DOHH2 (cell line): ENCODE data around the gene VASH1.

ENCODE experiments used
- H3F3A ChIP-seq: fragments of 200-600 bp; sonication (generic), shearing (Covaris generic); 2 replicates; pipeline ENCODE4 v1.6.0; 2016; ENCODE audit warnings: antibody characterized with exemption, mild to moderate bottlenecking; ENCODE audit not compliant: control insufficient read depth, insufficient read depth
- H3K27ac ChIP-seq: fragments of 200-600 bp; sonication (generic); 2 replicates; pipeline ENCODE4 v1.5.1; 2014; ENCODE audit warnings: low read depth, mild to moderate bottlenecking, low read length, moderate library complexity
- H3K27me3 ChIP-seq: fragments of 200-600 bp; sonication (generic); 2 replicates; pipeline ENCODE4 v1.6.1; 2014; ENCODE audit warnings: mild to moderate bottlenecking, low read length, mixed read lengths; ENCODE audit not compliant: control insufficient read depth
- H3K36me3 ChIP-seq: fragments of 200-600 bp; sonication (generic); 2 replicates; pipeline ENCODE4 v1.6.1; 2014; ENCODE audit warnings: mild to moderate bottlenecking, low read length, moderate library complexity, mixed read lengths; ENCODE audit not compliant: control insufficient read depth
- H3K4me1 ChIP-seq: fragments of 200-600 bp; sonication (generic); 2 replicates; pipeline ENCODE4 v1.6.1; 2014; ENCODE audit warnings: mild to moderate bottlenecking, low read length, mixed read lengths; ENCODE audit not compliant: control insufficient read depth
- H3K4me2 ChIP-seq: fragments of 200-600 bp; sonication (generic); 2 replicates; pipeline ENCODE4 v1.6.0; 2014; ENCODE audit warnings: mild to moderate bottlenecking, low read length, moderate library complexity
- H3K4me3 ChIP-seq: fragments of 200-600 bp; sonication (generic); 2 replicates; pipeline ENCODE4 v1.5.1; 2014; ENCODE audit warnings: mild to moderate bottlenecking, low read length, mixed read lengths
- H3K79me2 ChIP-seq: fragments of 200-600 bp; sonication (generic); 2 replicates; pipeline ENCODE4 v1.6.1; 2014; ENCODE audit warnings: mild to moderate bottlenecking, low read length, mixed read lengths; ENCODE audit not compliant: control insufficient read depth
- H3K9me2 ChIP-seq: fragments of 200-600 bp; sonication (generic); replicated peaks from 2 replicates; pipeline ENCODE4 v1.6.1; 2014; ENCODE audit warnings: mild to moderate bottlenecking, low read length, mixed read lengths; ENCODE audit not compliant: control insufficient read depth
- H3K9me3 ChIP-seq: fragments of 200-600 bp; sonication (generic); 2 replicates; pipeline ENCODE4 v1.6.1; 2014; ENCODE audit warnings: antibody characterized with exemption, low read length, mixed read lengths; ENCODE audit not compliant: control insufficient read depth, insufficient read depth
- H4K20me1 ChIP-seq: fragments of 200-600 bp; sonication (generic); 2 replicates; pipeline ENCODE4 v1.6.0; 2014; ENCODE audit warnings: low read depth, mild to moderate bottlenecking, antibody characterized with exemption, low read length, moderate library complexity; ENCODE audit not compliant: control insufficient read depth, insufficient read depth
- CTCF ChIP-seq: fragments of 200-600 bp; sonication (generic); IDR thresholded peaks from one replicate; pipeline ENCODE4 v1.5.1; 2014; ENCODE audit warnings: antibody characterized with exemption, mild to moderate bottlenecking, low read depth, low read length; ENCODE audit not compliant: poor library complexity, severe bottlenecking
- EZH2phosphoT487 ChIP-seq: fragments of 200-600 bp; sonication (generic); IDR thresholded peaks from 2 replicates; pipeline ENCODE4 v1.6.1; 2017; ENCODE audit warnings: borderline replicate concordance, mild to moderate bottlenecking, antibody characterized with exemption, low read length, moderate library complexity, mixed read lengths

The VASH1 gene

GRCh38 chr14:76727384-76727783 lies 33.9 kb upstream of the VASH1 start:
- H3K4me1 ChIP-seq = no peaks in the 10 kb centered on the region
- H3K4me2 ChIP-seq = no peak overlapping the region
- no peaks in the 10 kb centered on the region for H3K9me3 ChIP-seq
- no peaks in the 10 kb centered on the region for H3F3A ChIP-seq
- no peak overlapping the region for H3K4me3 ChIP-seq
- TF ChIP-seq EZH2phosphoT487 (no peak), CTCF (no peak)
- H3K36me3 ChIP-seq = no peaks in the 10 kb centered on the region
- H3K27me3 ChIP-seq = peaks cover 25% of the 10 kb centered on the region
- H3K9me2 ChIP-seq = no peaks in the 10 kb centered on the region
- no peaks in the 10 kb centered on the region for H4K20me1 ChIP-seq
- no peaks in the 10 kb centered on the region for H3K79me2 ChIP-seq
- no peak overlapping the region for H3K27ac ChIP-seq

GRCh38 chr14:76727901-76728300 lies 33.4 kb upstream of the VASH1 start:
- peaks cover 25% of the 10 kb centered on the region for H3K27me3 ChIP-seq
- no peak overlapping the region for H3K27ac ChIP-seq
- no peak for TF ChIP-seq EZH2phosphoT487
- no peak for TF ChIP-seq CTCF
- no peaks in the 10 kb centered on the region for H3K79me2 ChIP-seq
- no peaks in the 10 kb centered on the region for H3F3A ChIP-seq
- no peaks in the 10 kb centered on the region for H4K20me1 ChIP-seq
- no peaks in the 10 kb centered on the region for H3K9me2 ChIP-seq
- no peaks in the 10 kb centered on the region for H3K4me1 ChIP-seq
- H3K4me3 ChIP-seq = no peak overlapping the region
- no peaks in the 10 kb centered on the region for H3K36me3 ChIP-seq
- H3K4me2 ChIP-seq = no peak overlapping the region
- no peaks in the 10 kb centered on the region for H3K9me3 ChIP-seq

DNA sequence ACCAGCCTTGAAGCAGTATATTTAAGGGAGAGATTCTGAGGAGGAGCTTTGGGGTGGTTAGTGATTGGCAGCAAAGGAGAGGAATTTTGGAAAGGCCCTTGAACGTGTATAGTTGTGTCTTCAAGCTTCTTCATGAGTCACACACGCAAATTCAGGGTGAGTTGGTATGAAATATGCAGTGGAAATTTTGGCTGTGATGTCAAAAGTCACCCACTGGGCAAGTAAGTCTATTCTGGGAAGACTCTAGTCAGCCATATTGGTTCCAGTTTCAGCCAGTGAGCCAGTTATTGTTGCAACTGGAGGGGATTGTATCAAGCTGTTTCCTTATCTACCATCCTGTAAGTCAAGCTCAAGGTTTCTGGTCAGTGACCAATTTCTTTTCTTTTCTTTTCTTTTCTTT lies 32.0 kb upstream of the VASH1 start:
- H4K20me1 ChIP-seq = no peaks in the 10 kb centered on the region
- no peak overlapping the region for H3K4me3 ChIP-seq
- no peaks in the 10 kb centered on the region for H3K4me1 ChIP-seq
- no peaks in the 10 kb centered on the region for H3F3A ChIP-seq
- peaks cover 25% of the 10 kb centered on the region for H3K27me3 ChIP-seq
- no peaks in the 10 kb centered on the region for H3K9me3 ChIP-seq
- no peaks in the 10 kb centered on the region for H3K36me3 ChIP-seq
- no peak for TF ChIP-seq CTCF
- TF ChIP-seq EZH2phosphoT487 = no peak
- no peak overlapping the region for H3K27ac ChIP-seq
- no peaks in the 10 kb centered on the region for H3K79me2 ChIP-seq
- no peaks in the 10 kb centered on the region for H3K9me2 ChIP-seq
- H3K4me2 ChIP-seq = no peak overlapping the region
